SK-N-SH treated with all-trans-retinoic acid at 6 μM for 48 hours (cell line): ENCODE data around the gene HRAS.

Experiments
- ATAC-seq: fragments of 200-7000 bp; cut with Tn5 transposase; 3 replicates; pipeline ENCODE4 v1.9.1; 2020; ENCODE audit warnings: mild to moderate bottlenecking, moderate library complexity
- BACH2 ChIP-seq: fragments of 250-450 bp; sonication (Bioruptor Pico); IDR thresholded peaks from 2 replicates; pipeline ENCODE4 v1.9.0; 2021; ENCODE audit warnings: mild to moderate bottlenecking, borderline replicate concordance
- CREB5 ChIP-seq: fragments of 250-450 bp; sonication (Bioruptor Pico); IDR thresholded peaks from 2 replicates; pipeline ENCODE4 v1.5.1; 2020; ENCODE audit warnings: low read depth, mild to moderate bottlenecking, moderate library complexity
- CSDC2 ChIP-seq: fragments of 250-450 bp; sonication (Bioruptor Pico); IDR thresholded peaks from 2 replicates; pipeline ENCODE4 v1.5.0; 2020; ENCODE audit warnings: mild to moderate bottlenecking, moderate library complexity
- CSRNP3 ChIP-seq: fragments of 250-450 bp; sonication (Bioruptor Pico); IDR thresholded peaks from 2 replicates; pipeline ENCODE4 v1.5.1; 2021; ENCODE audit warnings: mild to moderate bottlenecking, moderate library complexity
- ESRRG ChIP-seq: fragments of 250-450 bp; sonication (Bioruptor Pico); IDR thresholded peaks from 2 replicates; pipeline ENCODE4 v1.6.1; 2021; ENCODE audit warnings: mild to moderate bottlenecking
- GLIS3 ChIP-seq: fragments of 250-450 bp; sonication (Bioruptor Pico); IDR thresholded peaks from 2 replicates; pipeline ENCODE4 v1.5.0; 2020; ENCODE audit warnings: mild to moderate bottlenecking, moderate library complexity
- ISL1 ChIP-seq: fragments of 250-450 bp; sonication (Bioruptor Pico); IDR thresholded peaks from 2 replicates; pipeline ENCODE4 v2.1.2; 2022; ENCODE audit warnings: mild to moderate bottlenecking, moderate library complexity
- PPARA ChIP-seq: fragments of 250-450 bp; sonication (Bioruptor Pico); IDR thresholded peaks from 2 replicates; pipeline ENCODE4 v1.5.0; 2020; ENCODE audit warnings: mild to moderate bottlenecking, borderline replicate concordance
- RARB ChIP-seq: fragments of 250-450 bp; sonication (Bioruptor Pico); IDR thresholded peaks from 2 replicates; pipeline ENCODE4 v1.8.0; 2021; ENCODE audit warnings: mild to moderate bottlenecking, moderate library complexity
- SNAI2 ChIP-seq: fragments of 250-450 bp; sonication (Bioruptor Pico); IDR thresholded peaks from 2 replicates; pipeline ENCODE4 v1.5.0; 2020; ENCODE audit warnings: mild to moderate bottlenecking, moderate library complexity
- TCF4 ChIP-seq: fragments of 250-450 bp; sonication (Bioruptor Pico); IDR thresholded peaks from 2 replicates; pipeline ENCODE4 v1.8.0; 2021; ENCODE audit warnings: mild to moderate bottlenecking, moderate library complexity, borderline replicate concordance
- TOX ChIP-seq: fragments of 250-450 bp; sonication (Bioruptor Pico); IDR thresholded peaks from 2 replicates; pipeline ENCODE4 v1.8.0; 2021; ENCODE audit warnings: mild to moderate bottlenecking, moderate library complexity, borderline replicate concordance
- TSHZ2 ChIP-seq: fragments of 250-450 bp; sonication (Bioruptor Pico); IDR thresholded peaks from 2 replicates; pipeline ENCODE4 v1.5.0; 2020; ENCODE audit warnings: mild to moderate bottlenecking, moderate library complexity
- ZC3H10 ChIP-seq: fragments of 250-450 bp; sonication (Bioruptor Pico); IDR thresholded peaks from 2 replicates; pipeline ENCODE4 v1.5.1; 2021; ENCODE audit warnings: mild to moderate bottlenecking, moderate library complexity
- ZNF8 ChIP-seq: fragments of 450-650 bp; formaldehyde crosslinking; IDR thresholded peaks from 2 replicates; pipeline ENCODE4 v1.5.0; 2020; ENCODE audit warnings: mild to moderate bottlenecking, moderate library complexity

HRAS gene

GRCh38 chr11:534396-535209 is 773 bp downstream of the HRAS start:
- no peak for TF ChIP-seq CSDC2
- no peak for TF ChIP-seq ZNF8 (CRISPR knock-in tag)
- TF ChIP-seq GLIS3 (CRISPR knock-in tag) = no peak
- peak; percentile 29 for ATAC-seq

GRCh38 chr11:533586-534395 is 1.6 kb downstream of the HRAS start:
- ATAC-seq = no peak
- no peak for TF ChIP-seq TOX (CRISPR knock-in tag)
- TF ChIP-seq, all 23 proteins: peak for 0

- no peak for ATAC-seq
Measured at GRCh38 chr11:532986-533585, 2.3 kb downstream of the HRAS start.

GRCh38 chr11:532527-532985 is 2.8 kb downstream of the HRAS start:
- TF ChIP-seq ESRRG (no peak), SNAI2 (CRISPR knock-in tag) (no peak), BACH2 (no peak), RARB (CRISPR knock-in tag) (no peak)
- no peak for ATAC-seq

More at GRCh38 chr11:532986-533585, 2.3 kb downstream of the HRAS start:
- TF ChIP-seq ZC3H10 (CRISPR knock-in tag) = no peak
- no peak for TF ChIP-seq CSRNP3
- no peak for TF ChIP-seq PPARA (CRISPR knock-in tag)

GRCh38 chr11:531919-532526 is 3.4 kb downstream of the HRAS start:
- no peak for ATAC-seq
- TF ChIP-seq ZNF8 (CRISPR knock-in tag) (no peak), CREB5 (CRISPR knock-in tag) (no peak), TSHZ2 (CRISPR knock-in tag) (no peak), TCF4 (CRISPR knock-in tag) (no peak), GLIS3 (CRISPR knock-in tag) (no peak), CSDC2 (no peak), RARB (CRISPR knock-in tag) (no peak), ISL1 (no peak), PPARA (CRISPR knock-in tag) (no peak)
- TF ChIP-seq, all 23 proteins: peak for 0
